Measurements from ENCODE around the gene COL4A6.

Gene COL4A6

GRCh38 chrX:108159028-108159670 lies 279.1 kb downstream of the COL4A6 start:
- DNase-seq (ENCODE audit: low read depth), result no peak

- no peak for DNase-seq (ENCODE audit: low read depth)
Observed at GRCh38 chrX:108157628-108158027, 280.6 kb downstream of the COL4A6 start.

GRCh38 chrX:108156934-108157466 lies 281.2 kb downstream of the COL4A6 start:
- no peak for DNase-seq (ENCODE audit: low read depth)

GRCh38 chrX:108156082-108156481 lies 282.1 kb downstream of the COL4A6 start:
- no peak for DNase-seq (ENCODE audit: low read depth)

- DNase-seq (ENCODE audit: low read depth), result no peak
Observed at GRCh38 chrX:108148524-108148923, 289.7 kb downstream of the COL4A6 start.

- DNase-seq (ENCODE audit: low read depth), result no peak
Observed at GRCh38 chrX:108138814-108139702, 299.2 kb downstream of the COL4A6 start.

GRCh38 chrX:108134724-108135123 lies 303.5 kb downstream of the COL4A6 start:
- no peak for DNase-seq (ENCODE audit: low read depth)

- DNase-seq (ENCODE audit: low read depth), result no peak
Observed at GRCh38 chrX:108132876-108133275, 305.3 kb downstream of the COL4A6 start.

GRCh38 chrX:108132034-108132433 lies 306.2 kb downstream of the COL4A6 start:
- DNase-seq (ENCODE audit: low read depth), result no peak

- no peak for DNase-seq (ENCODE audit: low read depth)
Observed at GRCh38 chrX:108131471-108131870, 306.8 kb downstream of the COL4A6 start.

- DNase-seq (ENCODE audit: low read depth), result no peak
Observed at GRCh38 chrX:108130889-108131288, 307.3 kb downstream of the COL4A6 start.

GRCh38 chrX:108127152-108127551 lies 311.1 kb downstream of the COL4A6 start:
- DNase-seq (ENCODE audit: low read depth), result no peak

GRCh38 chrX:108126661-108127060 lies 311.6 kb downstream of the COL4A6 start:
- DNase-seq (ENCODE audit: low read depth), result no peak

- no peak for DNase-seq (ENCODE audit: low read depth)
Observed at GRCh38 chrX:108123591-108124366, 314.4 kb downstream of the COL4A6 start.

- no peak for DNase-seq (ENCODE audit: low read depth)
Observed at GRCh38 chrX:108122748-108123147, 315.5 kb downstream of the COL4A6 start.

GRCh38 chrX:108121291-108121690 lies 316.9 kb downstream of the COL4A6 start:
- no peak for DNase-seq (ENCODE audit: low read depth)

- no peak for DNase-seq (ENCODE audit: low read depth)
Observed at GRCh38 chrX:108117988-108118387, 320.2 kb downstream of the COL4A6 start.

- DNase-seq (ENCODE audit: low read depth), result no peak
Observed at GRCh38 chrX:108114541-108114940, 323.7 kb downstream of the COL4A6 start.

All from stimulated activated CD8-positive, alpha-beta memory T cell treated with anti-CD3 and anti-CD28 coated beads, Interleukin-4, amount 100 ng/mL, for 24 hours (primary cell).